ENCODE data around the gene PLXND1. TPM values are rescaled to one million over a fixed set of nuclear protein-coding genes. Genes with fewer than 3 reads are reported as not detected.

The PLXND1 gene
- total and polyA plus RNA-seq, 11 donors: 40.8 to 218 (median 66.4) TPM

GRCh38 chr3:129582799-129583198 is 23.7 kb downstream of the PLXND1 start:
- ATAC-seq (no peak), DNase-seq (no peak)
- WGBS, 4 donors: 60 to 91% (median 83%) methylated on average over 5 of the region's 5 CpGs
- peaks cover 0 to 98% (median 78%) of the 10 kb centered on the region in 9 donors for H3K36me3 ChIP-seq
- H3K9me3 ChIP-seq: no peaks in the 10 kb centered on the region
- TF ChIP-seq CTCF (IDR thresholded peaks at IDR 0.05) (no peak), POLR2A (IDR thresholded peaks at IDR 0.05) (no peak)
- no peaks in the 10 kb centered on the region for H3K27me3 ChIP-seq
- peaks cover 0 to 46% (median 23%) of the 10 kb centered on the region in 12 donors for H3K4me1 ChIP-seq
- no peak overlapping the region for H3K27ac ChIP-seq
- intact Hi-C loops (cut with DNase I): no loop called here
- no peak overlapping the region for H3K4me3 ChIP-seq

- no peak overlapping the region for H3K27ac ChIP-seq
- H3K36me3 ChIP-seq: peaks cover 0 to 100% (median 82%) of the 10 kb centered on the region in 9 donors
- ATAC-seq: no peak
- H3K4me1 ChIP-seq: peaks cover 0 to 47% (median 19%) of the 10 kb centered on the region in 12 donors
- DNase-seq: no peak
- no peak overlapping the region for H3K4me3 ChIP-seq
- no peak for TF ChIP-seq POLR2A (IDR thresholded peaks at IDR 0.05)
- TF ChIP-seq CTCF (IDR thresholded peaks at IDR 0.05): no peak
- intact Hi-C loops (cut with DNase I): no loop called here
- H3K9me3 ChIP-seq: no peaks in the 10 kb centered on the region
- H3K27me3 ChIP-seq: no peaks in the 10 kb centered on the region
- WGBS, 4 donors: 81 to 98% (median 94%) methylated on average over 7 to 8 of the region's 8 CpGs
Observed at GRCh38 chr3:129581623-129582022, 24.9 kb downstream of the PLXND1 start.

- peak overlapping the region in 2 of 12 donors; percentile 1 to 20 for H3K27ac ChIP-seq
- peaks cover 0 to 100% (median 81%) of the 10 kb centered on the region in 9 donors for H3K36me3 ChIP-seq
- no peaks in the 10 kb centered on the region for H3K27me3 ChIP-seq
- H3K4me3 ChIP-seq: no peak overlapping the region
- ATAC-seq (no peak), DNase-seq (peak in 1 of 5 donors; percentile 24)
- intact Hi-C loops (cut with DNase I): no loop called here
- TF ChIP-seq CTCF (IDR thresholded peaks at IDR 0.05) (no peak), POLR2A (IDR thresholded peaks at IDR 0.05) (no peak)
- WGBS, 4 donors: 79 to 89% (median 85%) methylated on average over 9 to 10 of the region's 10 CpGs
- H3K9me3 ChIP-seq: no peaks in the 10 kb centered on the region
- peaks cover 0 to 58% (median 20%) of the 10 kb centered on the region in 12 donors for H3K4me1 ChIP-seq
Observed at GRCh38 chr3:129579991-129580390, 26.5 kb downstream of the PLXND1 start.

GRCh38 chr3:129577925-129578786 is 28.3 kb downstream of the PLXND1 start:
- Histone ChIP-seq H3K4me1 (peaks cover 0 to 53% (median 20%) of the 10 kb centered on the region in 12 donors), H3K9me3 (no peaks in the 10 kb centered on the region), H3K27me3 (no peaks in the 10 kb centered on the region), H3K4me3 (no peak overlapping the region), H3K36me3 (peaks cover 0 to 100% (median 81%) of the 10 kb centered on the region in 9 donors), H3K27ac (peak overlapping the region; percentile 18 to 91 (median 46))
- intact Hi-C loops (cut with DNase I): no loop called here
- 76 to 88% (median 80%) methylated on average over 18 to 21 of the region's 21 CpGs for WGBS, 4 donors
- DNase-seq (peak in 2 of 5 donors; percentile 74 to 78), ATAC-seq (peak in 3 of 4 donors; percentile 8 to 60 (median 28))
- TF ChIP-seq CTCF (IDR thresholded peaks at IDR 0.05) (no peak), POLR2A (IDR thresholded peaks at IDR 0.05) (no peak)
